ENCODE measurements around the gene ZNF407. TPM values are rescaled to one million over a fixed set of nuclear protein-coding genes. Genes with fewer than 3 reads are reported as not detected.
"Not testable (repeated sequence)": the region's sequence is repeated elsewhere in the genome, so short reads cannot be mapped to it uniquely, and the experiment has no call there.

The ZNF407 gene
- total RNA-seq: 19.8 and 21.4 TPM in 2 replicates

- Mint-ChIP-seq H3K27ac (peak within 1 kb of the TSS; percentile 96), H3K4me3 (peak within 1 kb of the TSS; percentile 97), H3K27me3 (ENCODE audit: insufficient read depth) (no peaks in the 10 kb centered on the region), H3K4me1 (ENCODE audit: low read depth) (peaks cover 45% of the 10 kb centered on the region), H3K9me3 (no peaks in the 10 kb centered on the region), H3K36me3 (ENCODE audit: low read depth) (peaks cover 20% of the 10 kb centered on the region)
- intact Hi-C loops (cut with micrococcal nuclease): loop anchor here (1.0 to 10.0 kb wide), 9 partner anchors 33 to 1895 kb away; partner anchors contain the start of genes TIMM21 and TSHZ1
- DNase-seq (ENCODE audit: low spot score): peak; percentile 83
Observed at GRCh38 chr18:74597662-74598349, at the start of gene ZNF407. Gene ZNF407 (plus strand): TSS chr18:74597870. CDS start chr18:74631020, 33,150 bp downstream.

- Mint-ChIP-seq H3K27ac (no peak overlapping the region), H3K4me1 (ENCODE audit: low read depth) (peaks cover 12% of the 10 kb centered on the region), H3K27me3 (ENCODE audit: insufficient read depth) (peaks cover 10% of the 10 kb centered on the region), H3K9me3 (peaks cover 20% of the 10 kb centered on the region), H3K4me3 (no peak overlapping the region), H3K36me3 (ENCODE audit: low read depth) (peaks cover 2% of the 10 kb centered on the region)
- no peak for DNase-seq (ENCODE audit: low spot score)
- intact Hi-C loops (cut with micrococcal nuclease): no loop called here
Observed at GRCh38 chr18:74549591-74550104, 48.0 kb upstream of the ZNF407 start.

GRCh38 chr18:74550886-74551285 is 46.8 kb upstream of the ZNF407 start:
- Mint-ChIP-seq H3K4me1 (ENCODE audit: low read depth) (peaks cover 12% of the 10 kb centered on the region), H3K27me3 (ENCODE audit: insufficient read depth) (peaks cover 10% of the 10 kb centered on the region), H3K36me3 (ENCODE audit: low read depth) (peaks cover 2% of the 10 kb centered on the region), H3K27ac (no peak overlapping the region), H3K9me3 (peaks cover 20% of the 10 kb centered on the region), H3K4me3 (no peak overlapping the region)
- DNase-seq (ENCODE audit: low spot score): no peak
- intact Hi-C loops (cut with micrococcal nuclease): no loop called here

GRCh38 chr18:74551452-74551851 is 46.2 kb upstream of the ZNF407 start:
- H3K4me3 Mint-ChIP-seq: no peak overlapping the region
- peaks cover 13% of the 10 kb centered on the region for H3K27me3 Mint-ChIP-seq (ENCODE audit: insufficient read depth)
- H3K36me3 Mint-ChIP-seq (ENCODE audit: low read depth): peaks cover 2% of the 10 kb centered on the region
- DNase-seq (ENCODE audit: low spot score): no peak
- peaks cover 20% of the 10 kb centered on the region for H3K9me3 Mint-ChIP-seq
- no peak overlapping the region for H3K27ac Mint-ChIP-seq
- intact Hi-C loops (cut with micrococcal nuclease): no loop called here
- H3K4me1 Mint-ChIP-seq (ENCODE audit: low read depth): peaks cover 12% of the 10 kb centered on the region

GRCh38 chr18:74551936-74552555 is 45.6 kb upstream of the ZNF407 start:
- Mint-ChIP-seq H3K27me3 (ENCODE audit: insufficient read depth) (peaks cover 13% of the 10 kb centered on the region), H3K36me3 (ENCODE audit: low read depth) (peaks cover 2% of the 10 kb centered on the region), H3K27ac (no peak overlapping the region), H3K9me3 (peaks cover 20% of the 10 kb centered on the region), H3K4me3 (no peak overlapping the region), H3K4me1 (ENCODE audit: low read depth) (peaks cover 6% of the 10 kb centered on the region)
- intact Hi-C loops (cut with micrococcal nuclease): loop anchor here (1.0 to 2.0 kb wide), 4 partner anchors 53 to 511 kb away; no protein-coding TSS in a partner anchor
- peak; percentile 60 for DNase-seq (ENCODE audit: low spot score)

- peaks cover 14% of the 10 kb centered on the region for H3K27me3 Mint-ChIP-seq (ENCODE audit: insufficient read depth)
- no peak overlapping the region for H3K27ac Mint-ChIP-seq
- H3K36me3 Mint-ChIP-seq (ENCODE audit: low read depth): no peaks in the 10 kb centered on the region
- H3K4me1 Mint-ChIP-seq (ENCODE audit: low read depth): no peaks in the 10 kb centered on the region
- H3K9me3 Mint-ChIP-seq: no peaks in the 10 kb centered on the region
- DNase-seq (ENCODE audit: low spot score): no peak
- no peak overlapping the region for H3K4me3 Mint-ChIP-seq
- intact Hi-C loops (cut with micrococcal nuclease): no loop called here
Observed at GRCh38 chr18:74556126-74556525, 41.5 kb upstream of the ZNF407 start.

- H3K9me3 Mint-ChIP-seq: no peaks in the 10 kb centered on the region
- H3K36me3 Mint-ChIP-seq (ENCODE audit: low read depth): no peaks in the 10 kb centered on the region
- no peak overlapping the region for H3K27ac Mint-ChIP-seq
- H3K27me3 Mint-ChIP-seq (ENCODE audit: insufficient read depth): peaks cover 11% of the 10 kb centered on the region
- intact Hi-C loops (cut with micrococcal nuclease): no loop called here
- H3K4me3 Mint-ChIP-seq: no peak overlapping the region
- no peaks in the 10 kb centered on the region for H3K4me1 Mint-ChIP-seq (ENCODE audit: low read depth)
- DNase-seq (ENCODE audit: low spot score): no peak
Observed at GRCh38 chr18:74558096-74558495, 39.6 kb upstream of the ZNF407 start.

GRCh38 chr18:74562131-74562730 is 35.4 kb upstream of the ZNF407 start:
- intact Hi-C loops (cut with micrococcal nuclease): no loop called here

GRCh38 chr18:74562775-74563174 is 34.9 kb upstream of the ZNF407 start:
- H3K9me3 Mint-ChIP-seq: peaks cover 12% of the 10 kb centered on the region
- intact Hi-C loops (cut with micrococcal nuclease): no loop called here
- no peak for DNase-seq (ENCODE audit: low spot score)
- no peaks in the 10 kb centered on the region for H3K36me3 Mint-ChIP-seq (ENCODE audit: low read depth)
- H3K27ac Mint-ChIP-seq: no peak overlapping the region
- H3K4me3 Mint-ChIP-seq: no peak overlapping the region
- H3K4me1 Mint-ChIP-seq (ENCODE audit: low read depth): no peaks in the 10 kb centered on the region
- H3K27me3 Mint-ChIP-seq (ENCODE audit: insufficient read depth): peaks cover 8% of the 10 kb centered on the region

More at GRCh38 chr18:74562131-74562730, 35.4 kb upstream of the ZNF407 start:
- Mint-ChIP-seq H3K4me3 (no peak overlapping the region), H3K4me1 (ENCODE audit: low read depth) (no peaks in the 10 kb centered on the region), H3K27me3 (ENCODE audit: insufficient read depth) (peaks cover 7% of the 10 kb centered on the region), H3K27ac (no peak overlapping the region), H3K9me3 (peaks cover 9% of the 10 kb centered on the region), H3K36me3 (ENCODE audit: low read depth) (no peaks in the 10 kb centered on the region)
- DNase-seq (ENCODE audit: low spot score): no peak

- H3K4me1 Mint-ChIP-seq (ENCODE audit: low read depth): no peaks in the 10 kb centered on the region
- no peak overlapping the region for H3K4me3 Mint-ChIP-seq
- intact Hi-C loops (cut with micrococcal nuclease): no loop called here
- H3K27me3 Mint-ChIP-seq (ENCODE audit: insufficient read depth): peaks cover 8% of the 10 kb centered on the region
- no peaks in the 10 kb centered on the region for H3K36me3 Mint-ChIP-seq (ENCODE audit: low read depth)
- H3K27ac Mint-ChIP-seq: no peak overlapping the region
- no peak for DNase-seq (ENCODE audit: low spot score)
- H3K9me3 Mint-ChIP-seq: peaks cover 12% of the 10 kb centered on the region
Observed at GRCh38 chr18:74563999-74564398, 33.7 kb upstream of the ZNF407 start.

GRCh38 chr18:74565164-74565563 is 32.5 kb upstream of the ZNF407 start:
- H3K4me3 Mint-ChIP-seq; H3K36me3 Mint-ChIP-seq (ENCODE audit: low read depth); DNase-seq (ENCODE audit: low spot score); H3K4me1 Mint-ChIP-seq (ENCODE audit: low read depth); H3K27ac Mint-ChIP-seq; H3K27me3 Mint-ChIP-seq (ENCODE audit: insufficient read depth); intact Hi-C loops (cut with micrococcal nuclease): not testable (repeated sequence)
- peaks cover 12% of the 10 kb centered on the region for H3K9me3 Mint-ChIP-seq

GRCh38 chr18:74565993-74566392 is 31.7 kb upstream of the ZNF407 start:
- H3K27ac Mint-ChIP-seq; H3K36me3 Mint-ChIP-seq (ENCODE audit: low read depth); intact Hi-C loops (cut with micrococcal nuclease); DNase-seq (ENCODE audit: low spot score); H3K4me3 Mint-ChIP-seq; H3K4me1 Mint-ChIP-seq (ENCODE audit: low read depth): not testable (repeated sequence)
- H3K9me3 Mint-ChIP-seq: peaks cover 12% of the 10 kb centered on the region
- H3K27me3 Mint-ChIP-seq (ENCODE audit: insufficient read depth): peaks cover 11% of the 10 kb centered on the region

- Mint-ChIP-seq H3K4me3 (no peak overlapping the region), H3K27ac (no peak overlapping the region), H3K9me3 (peaks cover 12% of the 10 kb centered on the region), H3K4me1 (ENCODE audit: low read depth) (no peaks in the 10 kb centered on the region), H3K36me3 (ENCODE audit: low read depth) (no peaks in the 10 kb centered on the region), H3K27me3 (ENCODE audit: insufficient read depth) (peaks cover 14% of the 10 kb centered on the region)
- DNase-seq (ENCODE audit: low spot score): no peak
- intact Hi-C loops (cut with micrococcal nuclease): no loop called here
Observed at GRCh38 chr18:74567822-74568221, 29.8 kb upstream of the ZNF407 start.

Measured in activated T-helper 1 cell treated with anti-CD3 and anti-CD28 coated beads, Interleukin-12 subunit alpha, Interleukin-12 subunit beta, Interleukin-2, Interleukin-4 antibody, amounts not matched to agents 30 ng/mL and 10 ng/mL and 1 ng/mL, durations not matched to agents 14 hours and 24 hours and 36 hours (primary cell).